Glomerular endothelial cell (primary cell): ENCODE results near the gene ZBED1. TPM values are rescaled to one million over a fixed set of nuclear protein-coding genes. Genes with fewer than 3 reads are reported as not detected.
"Not testable (repeated sequence)": the region's sequence is repeated elsewhere in the genome, so short reads cannot be mapped to it uniquely, and the experiment has no call there.

ENCODE experiments used
- DNase-seq: peaks from one replicate; pipeline ENCODE4 v3.0.0-alpha.2; 2011; ENCODE audit warnings: low read depth, low spot score; ENCODE audit errors: extremely low read depth
- total RNA-seq: library from RNA; depleted of rRNA; stranded (reverse); fragments of >200 nt; gene quantifications from 2 replicates; pipeline ENCODE4 v1.2.3, GENCODE V29; 2015

The ZBED1 gene
- 48.6 and 54.2 TPM in 2 replicates for total RNA-seq

GRCh38 chrX:2500803-2501558, at the start of gene ZBED1, which contains the start of gene DHRSX:
TSS of gene ZBED1 (minus strand) at chrX:2500976. CDS start at chrX:2490719, 10,257 bp downstream.
TSS of gene DHRSX (minus strand) at chrX:2500976. CDS start at chrX:2500925, 51 bp downstream.
- DNase-seq = no peak

DNA sequence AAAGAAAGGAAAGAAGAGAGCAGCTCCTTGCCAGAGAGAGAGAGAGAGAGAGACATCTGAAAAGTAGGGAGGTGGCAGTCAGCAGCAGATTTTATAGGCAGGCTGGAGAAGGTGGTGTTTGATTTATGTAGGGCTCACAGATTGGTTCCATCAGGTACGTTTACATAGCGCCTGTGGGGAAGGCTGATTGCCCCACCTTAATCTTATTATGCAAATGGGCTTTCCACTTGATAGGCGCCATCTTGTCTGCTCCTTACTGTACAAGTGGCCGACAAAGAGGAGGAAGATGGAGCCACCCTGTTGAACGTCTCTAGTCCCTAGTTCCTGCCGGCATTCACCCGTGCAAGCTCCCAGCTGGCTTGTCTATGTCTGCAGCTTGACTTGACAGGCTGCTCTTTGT, 49.1 kb upstream of the ZBED1 start:
- no peak for DNase-seq

DNA sequence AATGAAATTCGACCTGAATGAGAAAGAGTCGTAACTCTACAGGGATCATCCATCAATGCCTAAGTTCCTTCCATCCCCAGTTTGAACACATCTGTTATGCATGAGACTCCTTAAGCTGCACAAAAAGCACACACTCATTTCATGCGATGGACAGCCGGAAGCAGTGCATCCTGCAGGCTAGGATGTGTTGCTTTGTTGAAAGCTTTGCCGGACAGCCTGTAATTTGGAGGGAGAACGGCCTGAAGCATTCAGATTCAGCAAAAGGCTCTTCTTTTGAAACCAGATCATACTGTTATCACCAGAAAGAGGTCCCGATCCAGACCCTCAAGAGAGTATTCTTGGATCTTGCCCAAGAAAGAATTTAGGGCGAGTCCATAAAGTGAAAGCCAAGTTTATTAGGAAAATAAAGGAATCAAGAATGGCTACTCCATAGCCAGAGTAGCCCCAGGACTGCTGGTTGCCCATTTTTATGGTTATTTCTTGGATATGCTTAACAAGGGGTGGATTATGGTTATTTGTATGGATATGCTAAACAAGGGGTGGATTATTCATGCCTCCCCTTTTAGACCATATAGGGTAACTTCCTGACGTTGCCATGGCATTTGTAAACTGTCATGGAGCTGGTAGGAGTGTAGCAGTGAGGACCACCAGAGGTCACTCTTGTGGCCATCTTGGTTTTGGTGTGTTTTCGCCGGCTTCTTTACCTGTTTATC, 48.1 kb upstream of the ZBED1 start:
- DNase-seq = no peak

DNA sequence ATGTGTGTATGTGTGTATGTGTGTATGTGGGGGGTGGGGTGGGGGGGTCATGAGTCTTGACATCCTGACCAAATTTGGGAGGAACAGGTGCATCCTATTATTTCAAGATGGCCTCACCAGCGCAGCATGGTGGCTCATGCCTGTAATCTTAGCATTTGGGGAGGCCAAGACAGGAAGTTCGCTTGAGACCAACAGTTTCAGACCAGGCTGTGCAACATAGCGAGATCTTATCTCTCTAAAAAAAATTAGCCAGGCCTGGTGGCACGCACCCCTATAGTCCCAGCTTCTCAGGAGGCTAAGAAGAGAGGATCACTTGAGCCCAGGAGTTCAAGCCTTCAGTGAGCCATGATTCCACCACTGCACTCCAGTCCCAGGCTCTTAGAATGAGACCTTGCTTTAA, 47.0 kb upstream of the ZBED1 start:
- no peak for DNase-seq

DNA sequence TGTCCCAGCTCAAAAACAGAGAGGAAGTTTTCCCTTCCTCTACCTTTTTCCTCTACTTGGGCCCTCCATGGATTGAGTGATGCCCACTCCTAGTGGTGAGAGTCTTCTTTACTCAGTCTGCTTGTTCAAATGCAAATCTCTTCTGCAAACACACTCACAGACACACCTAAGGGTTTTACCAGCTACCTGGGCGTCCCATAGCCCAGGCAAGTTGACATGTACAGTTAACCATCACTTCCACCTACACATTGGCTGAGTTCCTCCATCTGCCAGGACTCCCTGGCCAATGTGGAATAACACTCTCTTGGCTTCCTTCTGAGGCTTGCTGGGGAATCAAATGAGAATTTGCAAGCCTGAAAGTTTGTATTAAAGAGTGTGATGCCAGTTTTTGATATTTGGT, 45.7 kb upstream of the ZBED1 start:
- no peak for DNase-seq

DNA sequence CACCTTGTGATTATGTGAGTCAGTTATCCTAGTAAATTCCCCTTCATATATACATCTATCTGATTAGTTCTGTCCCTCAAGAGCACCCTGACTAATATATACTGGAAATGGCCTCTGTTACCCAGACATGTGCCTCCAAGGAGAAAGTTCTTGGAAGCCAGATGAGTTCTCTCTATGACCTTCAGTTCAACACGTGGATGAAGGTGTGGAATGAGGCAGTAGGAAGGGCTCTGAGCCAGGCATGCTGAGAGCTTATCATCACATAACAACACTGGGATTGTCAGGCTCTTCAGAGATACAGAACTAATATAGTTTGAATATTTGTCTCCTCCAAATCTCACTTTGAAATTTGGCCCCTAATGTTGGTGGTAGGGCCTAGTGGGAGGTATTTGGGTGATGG, 44.4 kb upstream of the ZBED1 start:
- no peak for DNase-seq

- no peak for DNase-seq
These were observed 42.2 kb upstream of the ZBED1 start for GRCh38 chrX:2542826-2543521.

DNA sequence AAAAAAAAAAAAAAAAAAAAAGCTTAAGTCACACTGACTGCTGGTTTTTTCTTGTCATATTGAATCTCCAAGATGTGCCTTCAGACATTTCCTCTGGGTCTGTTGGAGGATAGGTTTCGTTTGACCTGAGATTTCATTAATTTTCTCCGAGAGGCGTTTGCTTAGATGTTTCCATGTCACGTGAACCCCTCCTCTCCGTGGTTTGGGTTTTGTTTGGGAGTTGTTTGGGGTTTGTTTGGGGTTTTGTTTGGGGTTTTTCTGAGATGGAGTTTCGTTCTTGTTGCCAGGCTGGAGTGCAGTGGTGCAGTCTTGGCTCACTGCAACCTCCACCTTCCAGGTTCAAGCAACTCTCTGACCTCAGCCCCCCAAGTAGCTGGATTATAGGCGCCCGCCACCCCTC, 40.8 kb upstream of the ZBED1 start:
- DNase-seq = no peak

DNA sequence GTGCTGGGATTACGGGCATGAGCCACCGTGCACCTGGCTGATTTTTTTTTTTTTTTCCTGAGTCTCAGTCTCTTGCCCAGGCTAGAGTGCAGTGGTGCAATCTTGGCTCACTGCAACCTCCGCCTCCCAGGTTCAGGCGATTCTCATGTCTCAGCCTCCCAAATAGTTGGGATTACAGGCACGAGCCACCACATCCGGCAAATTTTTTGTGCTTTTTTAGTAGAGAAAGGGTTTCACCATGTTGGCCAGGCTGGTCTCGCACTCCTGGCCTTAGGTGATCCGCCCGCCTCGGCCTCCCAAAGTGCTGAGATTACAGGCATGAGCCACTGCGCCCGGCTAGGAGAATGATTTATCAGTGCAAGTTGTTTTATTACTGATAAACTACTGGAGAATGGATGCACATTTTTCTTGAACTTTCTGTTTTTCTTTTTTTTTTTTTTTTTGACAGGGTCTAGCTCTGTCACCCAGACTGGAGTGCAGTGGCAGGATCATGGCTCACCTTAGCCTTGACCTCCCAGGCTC, 39.7 kb upstream of the ZBED1 start:
- DNase-seq = no peak

DNA sequence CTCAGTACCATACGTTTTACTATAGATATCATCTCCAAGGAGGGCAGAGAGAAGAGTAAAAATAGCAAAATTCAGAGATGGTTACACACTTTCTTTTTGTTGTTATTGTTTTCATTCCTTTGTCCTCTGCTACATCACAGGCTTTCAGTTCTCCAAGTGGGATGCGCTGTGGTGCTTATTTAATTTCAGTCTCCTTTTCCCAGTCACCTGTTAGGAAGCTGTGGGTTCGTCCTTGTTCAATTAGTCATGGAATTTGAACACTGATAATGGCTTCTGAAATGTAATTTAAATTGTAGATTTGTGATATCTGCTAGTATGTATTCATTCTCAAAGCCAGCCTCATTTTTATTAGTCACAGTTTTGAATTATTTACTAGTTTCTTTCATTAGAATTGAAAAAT, 38.8 kb upstream of the ZBED1 start:
- DNase-seq = no peak

DNA sequence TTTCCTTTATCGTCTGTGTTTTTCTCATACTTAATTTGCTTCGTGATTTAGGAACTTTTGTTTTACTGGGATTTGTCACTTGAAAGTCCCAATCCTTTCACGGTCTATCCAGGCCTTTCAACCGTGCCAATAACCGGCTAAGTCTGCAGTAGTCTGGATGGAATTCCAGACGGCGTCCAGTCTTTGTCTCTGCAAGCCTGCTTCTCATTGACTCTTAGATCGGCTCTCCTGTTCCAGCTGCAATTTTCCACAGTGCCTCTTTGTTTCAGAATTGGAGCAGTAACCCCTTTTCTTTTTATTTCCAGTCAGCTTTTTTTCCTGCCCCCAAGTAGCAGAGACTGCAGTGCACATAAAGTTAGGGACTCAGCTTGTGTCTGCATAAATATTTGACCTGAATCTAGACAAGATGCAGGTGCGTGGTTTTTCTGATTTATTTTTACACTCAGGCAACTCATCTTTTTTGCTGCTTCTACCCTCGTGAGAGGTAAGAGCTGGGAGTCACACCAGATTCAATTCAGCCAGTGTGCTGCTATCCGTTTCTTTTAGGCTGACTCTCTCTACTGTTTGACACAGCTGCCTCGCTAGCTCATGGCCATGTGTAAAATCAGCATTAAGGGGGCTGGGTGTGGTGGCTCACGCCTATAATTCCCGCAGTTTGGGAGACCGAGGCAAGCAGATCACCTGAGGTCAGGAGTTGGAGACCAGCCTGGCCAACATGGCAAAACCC, 37.4 kb upstream of the ZBED1 start:
- DNase-seq = no peak

DNA sequence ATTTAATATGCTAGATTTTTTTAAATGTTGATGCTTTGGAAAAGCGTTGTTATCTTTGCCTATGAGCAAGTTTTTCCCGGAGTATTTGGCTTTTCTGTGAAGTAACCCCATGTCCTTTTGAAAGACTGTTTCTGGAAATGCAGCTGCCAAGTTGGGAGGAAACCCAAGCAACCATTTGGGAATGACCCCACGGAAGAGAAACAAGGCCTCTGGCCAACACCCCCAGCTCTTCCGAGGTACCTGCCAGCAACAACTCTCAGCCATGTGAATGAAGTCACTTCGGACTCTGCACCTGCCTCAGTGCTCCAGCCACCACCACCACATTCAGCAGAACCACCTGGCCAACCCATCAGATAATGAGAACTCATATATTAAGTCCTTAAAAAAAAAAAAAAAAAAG, 36.2 kb upstream of the ZBED1 start:
- DNase-seq = no peak

DNA sequence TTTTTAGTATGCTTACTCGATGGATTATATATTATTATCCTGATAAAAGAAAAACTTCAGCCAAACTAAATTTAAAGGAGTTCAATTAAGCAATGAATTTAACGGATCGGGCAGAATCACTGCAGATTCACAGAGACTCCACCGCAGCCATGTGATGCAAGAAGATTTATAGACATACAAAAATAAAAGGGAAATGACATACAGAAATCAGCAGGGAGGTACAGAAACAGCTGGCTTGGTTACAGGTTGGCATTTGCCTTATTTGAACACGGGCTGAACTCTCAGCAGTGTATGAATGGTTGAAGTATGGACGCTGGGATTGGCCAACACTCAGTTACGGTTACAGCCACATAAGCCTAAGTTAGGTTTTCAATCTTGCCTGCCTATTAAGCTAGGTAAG, 35.4 kb upstream of the ZBED1 start:
- DNase-seq = no peak

DNA sequence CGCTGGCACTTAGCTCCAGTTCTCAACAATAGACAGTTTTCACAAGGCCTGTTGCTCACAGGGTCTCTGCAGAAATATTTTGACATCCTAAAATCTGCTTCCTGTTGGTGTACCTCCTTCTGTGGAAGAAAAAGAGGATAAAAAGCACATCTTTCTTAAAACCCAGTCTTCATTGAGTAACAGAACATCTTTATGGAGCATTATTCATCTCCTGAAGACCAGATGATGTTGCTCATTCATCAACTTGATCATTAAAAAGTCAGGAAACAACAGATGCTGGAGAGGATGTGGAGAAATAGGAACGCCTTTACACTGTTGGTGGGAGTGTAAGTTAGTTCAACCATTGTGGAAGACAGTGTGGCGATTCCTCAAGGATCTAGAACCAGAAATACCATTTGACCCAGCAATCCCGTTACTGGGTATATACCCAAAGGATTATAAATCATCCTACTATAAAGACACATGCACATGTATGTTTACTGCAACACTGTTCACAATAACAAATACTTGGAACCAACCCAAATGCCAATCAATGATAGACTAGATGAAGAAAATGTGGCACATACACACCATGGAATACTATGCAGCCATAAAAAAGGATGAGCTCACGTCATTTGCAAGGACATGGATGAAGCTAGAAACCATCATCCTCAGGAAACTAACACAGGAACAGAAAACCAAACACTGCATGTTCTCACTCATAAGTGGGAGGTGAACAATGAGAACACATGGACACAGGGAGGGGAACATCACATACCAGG, 33.7 kb upstream of the ZBED1 start:
- DNase-seq = not testable (repeated sequence)

GRCh38 chrX:2533424-2533823, 32.6 kb upstream of the ZBED1 start:
- DNase-seq = no peak

GRCh38 chrX:2526390-2526789, 25.6 kb upstream of the ZBED1 start:
- no peak for DNase-seq

- no peak for DNase-seq
These were observed 23.1 kb upstream of the ZBED1 start for GRCh38 chrX:2523911-2524310.

DNA sequence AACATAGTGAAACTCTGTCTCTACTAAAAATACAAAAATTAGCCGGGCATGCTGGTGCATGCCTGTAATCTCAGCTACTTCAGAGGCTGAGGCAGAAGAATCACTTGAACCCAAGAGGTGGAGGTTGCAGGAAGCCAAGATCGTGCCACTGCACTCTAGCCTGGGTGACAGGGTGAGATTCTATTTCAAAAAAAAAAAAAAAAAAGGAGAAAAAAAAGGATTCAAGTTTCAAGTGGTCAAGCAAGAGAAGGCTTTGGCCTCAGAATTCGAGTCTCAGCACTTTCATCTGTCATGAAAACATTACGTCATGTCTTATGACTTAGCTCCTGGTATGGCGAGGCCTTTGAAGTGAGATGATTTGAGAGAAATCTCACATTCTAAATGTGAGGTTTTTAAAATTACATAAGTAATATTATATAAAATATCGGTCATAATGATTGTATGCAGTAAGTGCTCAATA, 21.2 kb upstream of the ZBED1 start:
- DNase-seq = no peak

DNA sequence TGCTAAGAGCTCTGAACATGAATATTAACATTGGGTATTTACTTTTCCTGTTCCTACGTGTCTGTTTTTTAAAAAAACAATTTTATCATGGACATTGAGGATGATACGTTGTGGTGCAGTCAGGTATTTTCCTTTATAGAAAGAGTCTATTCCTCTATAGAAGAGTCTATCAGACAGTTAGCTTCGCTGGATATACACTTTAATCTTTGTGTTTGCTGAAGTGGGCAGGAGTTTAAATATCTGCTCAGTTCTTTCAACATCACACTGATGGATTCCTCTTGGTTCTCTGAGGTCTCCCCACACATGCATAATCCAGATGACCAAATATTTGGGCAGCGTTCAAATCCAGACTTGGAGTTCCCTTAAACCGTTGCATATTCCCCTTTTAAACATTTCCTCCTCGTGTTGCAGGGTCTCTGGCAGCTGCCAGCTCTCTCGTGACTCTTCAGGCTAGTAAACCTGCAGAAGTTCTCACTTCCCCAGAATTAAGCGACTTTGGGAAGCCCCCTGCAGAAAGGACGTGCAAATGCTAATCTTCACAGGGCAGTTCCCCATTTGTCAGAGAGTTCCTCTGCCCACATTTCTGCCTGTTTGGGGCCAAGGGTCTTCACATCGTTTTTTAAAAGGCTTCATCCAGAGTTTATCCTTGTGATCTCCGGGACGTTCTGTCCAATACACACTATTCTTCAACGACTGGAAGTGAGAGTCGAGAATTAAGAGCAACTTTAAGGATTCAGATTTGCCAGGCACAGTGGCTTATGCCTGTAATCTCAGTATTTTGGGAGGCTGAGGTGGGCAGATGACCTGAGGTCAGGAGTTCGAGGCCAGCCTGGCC, 20.5 kb upstream of the ZBED1 start:
- DNase-seq = no peak
